Lung (tissue), 12 donors: ENCODE data around the gene C11orf21. TPM values are rescaled to one million over a fixed set of nuclear protein-coding genes. Genes with fewer than 3 reads are reported as not detected.

Experiments used
- ATAC-seq: fragments of 200-7000 bp; cut with Tn5 transposase; one replicate; pipeline ENCODE4 v1.9.1; 2020; ENCODE audit warnings: moderate number of reproducible peaks; ENCODE audit not compliant: insufficient read depth, low FRiP score
- DNase-seq, 3 donors: peaks; one replicate each; pipeline ENCODE4 v3.0.0-alpha.2; 2013 to 2017
- H3K27ac ChIP-seq, 2 donors: one replicate each; pipeline ENCODE4 v1.5.1; 2013; ENCODE audit warnings: mild to moderate bottlenecking in 2 of 2, moderate library complexity in 2 of 2, control low read depth in 1 of 2, inconsistent platforms in 1 of 2, low read depth in 1 of 2, low read length in 1 of 2
- H3K27me3 ChIP-seq, 3 donors: one replicate each; pipeline ENCODE4 v1.5.1; 2013; ENCODE audit warnings: low read length in 2 of 3; ENCODE audit not compliant: control insufficient read depth in 3 of 3, insufficient read depth in 3 of 3
- H3K36me3 ChIP-seq, 4 donors: one replicate each; pipeline ENCODE4 v1.5.1; 2013; ENCODE audit warnings: low read length in 4 of 4, mild to moderate bottlenecking in 1 of 4, moderate library complexity in 1 of 4; ENCODE audit not compliant: control insufficient read depth in 4 of 4, insufficient read depth in 4 of 4
- H3K4me1 ChIP-seq, 5 donors: one replicate each; pipeline ENCODE4 v1.5.1; 2013; ENCODE audit warnings: low read length in 5 of 5, mild to moderate bottlenecking in 2 of 5, moderate library complexity in 1 of 5; ENCODE audit not compliant: control insufficient read depth in 5 of 5, insufficient read depth in 5 of 5
- H3K4me3 ChIP-seq: one replicate; pipeline ENCODE4 v1.5.1; 2013; ENCODE audit warnings: mild to moderate bottlenecking, control low read depth, moderate library complexity
- H3K9ac ChIP-seq, 2 donors: one replicate each; pipeline ENCODE4 v1.5.1; 2013; ENCODE audit warnings: low read length in 2 of 2, control low read depth in 1 of 2; ENCODE audit not compliant: insufficient read depth in 1 of 2
- H3K9me3 ChIP-seq, 4 donors: one replicate each; pipeline ENCODE4 v1.5.1; 2013; ENCODE audit warnings: low read length in 3 of 4, mild to moderate bottlenecking in 1 of 4, moderate library complexity in 1 of 4; ENCODE audit not compliant: control insufficient read depth in 4 of 4, insufficient read depth in 3 of 4
- CTCF ChIP-seq: IDR thresholded peaks from 2 replicates; pipeline ENCODE4 v1.5.1; 2012; ENCODE audit warnings: mild to moderate bottlenecking; ENCODE audit errors: control extremely low read depth, extremely low read depth
- WGBS, 2 donors: extraction: QIAGEN DNeasy Blood & Tissue Kit; methylation state at CpG; one replicate each; pipeline ENCODE4 v1.1.7; 2013; 5-methylcytosine and 5-hydroxymethylcytosine counted together
- polyA plus RNA-seq, 2 donors: library from polyadenylated mRNA; stranded (reverse); fragments of 200-250 nt; gene quantifications; one replicate each; pipeline ENCODE4 v1.2.1, GENCODE V29; 2013
- total RNA-seq, 2 donors: library from RNA; depleted of rRNA in 1 of 2; stranded (reverse); fragments of >200 nt in 1 of 2; gene quantifications; one replicate each; pipeline ENCODE4 v1.2.1, GENCODE V29; 2014 to 2021
- donor health status: control.
- donor health status: control.
- donor health status: Bipolar disorder and iron deficiency.
- donor health status: healthy.
- donor health status: DM: yes; HTN: yes; CAD: no.

C11orf21 gene
- total and polyA plus RNA-seq, 4 donors, result 3.4 to 6.0 (median 4.8) TPM

- no peaks in the 10 kb centered on the region for H3K36me3 ChIP-seq
- no peaks in the 10 kb centered on the region for H3K27me3 ChIP-seq
- H3K9me3 ChIP-seq, result no peaks in the 10 kb centered on the region
- H3K4me1 ChIP-seq, result peaks cover 15 to 52% (median 28%) of the 10 kb centered on the region in 5 donors
- TF ChIP-seq CTCF, result no peak
- no peak for DNase-seq
- H3K27ac ChIP-seq, result no peak overlapping the region
- no peak overlapping the region for H3K4me3 ChIP-seq
- WGBS, 2 donors, result 80 to 86% methylated on average over 18 to 19 of the region's 19 CpGs
- H3K9ac ChIP-seq, result no peak overlapping the region
- no peak for ATAC-seq
Measured at GRCh38 chr11:2309251-2310072, 7.7 kb upstream of the C11orf21 start.

GRCh38 chr11:2308713-2309112, 7.0 kb upstream of the C11orf21 start:
- Histone ChIP-seq H3K4me3 (no peak overlapping the region), H3K36me3 (no peaks in the 10 kb centered on the region), H3K9me3 (no peaks in the 10 kb centered on the region), H3K27me3 (no peaks in the 10 kb centered on the region), H3K27ac (no peak overlapping the region), H3K9ac (no peak overlapping the region), H3K4me1 (peaks cover 11 to 52% (median 24%) of the 10 kb centered on the region in 5 donors)
- ATAC-seq (no peak), DNase-seq (no peak)
- TF ChIP-seq CTCF, result no peak
- WGBS, 2 donors, result 90 to 95% methylated on average over 7 of the region's 7 CpGs

- Histone ChIP-seq H3K9me3 (no peaks in the 10 kb centered on the region), H3K36me3 (no peaks in the 10 kb centered on the region), H3K27ac (peak overlapping the region in 1 of 2 donors; percentile 69), H3K9ac (no peak overlapping the region), H3K4me1 (peaks cover 11 to 61% (median 33%) of the 10 kb centered on the region in 5 donors), H3K4me3 (no peak overlapping the region), H3K27me3 (no peaks in the 10 kb centered on the region)
- 92 to 94% methylated on average over 23 of the region's 23 CpGs for WGBS, 2 donors
- DNase-seq (no peak), ATAC-seq (no peak)
- TF ChIP-seq CTCF, result no peak
Measured at GRCh38 chr11:2307501-2308331, 6.0 kb upstream of the C11orf21 start.
